Testis (tissue), 2 donors: Measurements from ENCODE around the gene XAGE5.

Experiments used
- CTCF ChIP-seq, 3 experiments: fragments of 450-650 bp in 2 of 3; fragments of 200-600 bp in 1 of 3; sonication (generic) in 1 of 3; IDR thresholded peaks; one replicate each; pipeline ENCODE4 v1.5.1; 2016 to 2019; ENCODE audit warnings: antibody characterized with exemption in 3 of 3, mild to moderate bottlenecking in 2 of 3, moderate library complexity in 1 of 3
- POLR2A ChIP-seq: fragments of 450-650 bp; IDR thresholded peaks from one replicate; pipeline ENCODE4 v1.6.1; 2017; ENCODE audit warnings: antibody characterized with exemption, mild to moderate bottlenecking, moderate library complexity

- no peak for TF ChIP-seq POLR2A
- TF ChIP-seq CTCF (IDR thresholded peaks at IDR 0.05): no peak
Measured at GRCh38 chrX:52811065-52811625, at the start of gene XAGE5.
